T1000 (cell line): Measurements from ENCODE around the gene CNN2.

ENCODE experiments used
- DNase-seq: peaks from one replicate; lab custom pipeline; 2025; ENCODE audit warnings: mixed read lengths; lab: John Stamatoyannopoulos, UW

Gene CNN2

DNA sequence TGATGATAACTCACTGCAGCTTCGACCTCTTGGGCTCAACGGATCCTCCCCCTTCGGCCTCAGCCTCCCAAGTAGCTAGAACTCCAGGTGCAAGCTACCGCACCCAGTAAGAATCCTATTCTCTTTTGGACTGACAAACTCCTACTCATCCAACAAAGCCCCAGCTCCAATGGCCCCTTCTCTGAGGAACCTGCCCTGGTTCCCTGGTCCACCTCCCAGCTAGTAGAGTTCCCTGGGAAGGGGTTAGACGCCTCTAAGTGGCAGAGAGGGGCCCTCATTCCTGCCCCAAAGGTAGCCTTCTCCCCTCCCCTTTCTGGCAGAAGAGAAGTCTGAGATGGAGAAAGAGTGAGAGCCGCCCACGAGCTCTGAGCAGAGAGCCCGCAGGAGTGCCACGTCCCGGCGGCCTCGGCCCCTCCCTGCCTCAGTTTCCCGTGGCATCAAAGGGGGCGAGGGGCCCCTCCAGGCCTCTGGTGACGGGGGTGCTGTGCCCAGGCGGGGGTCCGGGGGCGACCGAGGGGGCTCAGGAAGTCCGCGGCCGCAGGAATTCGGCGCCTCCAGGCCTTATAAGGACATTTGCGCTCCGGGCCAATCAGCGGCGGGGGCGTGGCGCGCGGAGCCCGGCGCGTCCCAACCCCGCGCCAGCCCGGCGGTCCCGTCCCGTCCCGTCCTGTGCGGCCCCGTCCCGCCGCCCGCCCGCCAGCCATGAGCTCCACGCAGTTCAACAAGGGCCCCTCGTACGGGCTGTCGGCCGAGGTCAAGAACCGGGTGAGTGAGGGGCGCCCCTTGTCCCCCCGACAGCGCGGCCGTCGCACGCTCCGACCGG is at the start of gene CNN2:
CNN2 (plus strand) TSS at position 649 of the 823 bp plus-strand sequence; CDS start at position 703, 54 bp downstream.
- peak; percentile 68 for DNase-seq

DNA sequence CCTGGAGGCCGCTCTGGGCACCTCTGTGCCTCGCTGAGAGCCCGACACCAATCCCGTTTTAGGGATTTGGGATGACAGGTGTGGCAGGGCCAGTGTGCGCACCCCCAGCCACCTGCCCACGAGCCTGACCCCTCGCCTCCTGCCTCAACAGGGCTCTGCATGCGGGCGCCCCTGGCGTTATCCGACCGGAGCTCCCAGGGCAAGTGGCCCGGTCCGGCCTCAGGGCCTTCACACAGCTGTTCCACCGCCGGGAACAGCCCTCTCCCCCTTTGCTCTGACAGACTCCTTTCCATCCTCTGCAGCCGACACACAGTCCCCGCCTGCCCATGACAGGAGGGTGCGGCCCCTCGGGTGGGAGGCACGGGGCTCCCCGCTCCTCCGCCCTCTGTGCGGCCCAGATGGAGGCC is 49.3 kb upstream of the CNN2 start:
- DNase-seq = no peak

DNA sequence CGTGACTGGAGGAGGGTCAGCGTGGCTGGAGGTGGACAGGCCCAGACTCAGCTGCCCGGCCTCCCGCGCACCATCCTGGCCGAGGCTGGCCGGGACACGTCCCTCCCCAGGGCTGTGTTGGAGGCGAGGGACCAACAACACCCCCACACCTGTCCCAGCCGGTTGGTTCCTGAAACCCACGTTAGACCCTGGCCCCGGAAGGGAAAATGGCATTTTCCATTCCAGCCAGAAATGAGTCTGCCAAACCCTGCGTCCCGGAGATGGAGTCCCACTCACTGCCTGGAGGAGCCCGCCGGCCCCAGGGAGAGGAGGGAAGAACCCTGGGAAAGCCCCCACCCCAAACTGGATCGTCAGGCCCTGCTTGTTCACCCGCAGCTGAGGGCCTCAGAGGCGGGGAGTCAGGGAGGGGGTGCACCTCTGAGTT is 47.1 kb upstream of the CNN2 start:
- DNase-seq = no peak

- DNase-seq = no peak
These were observed 46.0 kb upstream of the CNN2 start for GRCh38 chr19:980133-980998.

DNA sequence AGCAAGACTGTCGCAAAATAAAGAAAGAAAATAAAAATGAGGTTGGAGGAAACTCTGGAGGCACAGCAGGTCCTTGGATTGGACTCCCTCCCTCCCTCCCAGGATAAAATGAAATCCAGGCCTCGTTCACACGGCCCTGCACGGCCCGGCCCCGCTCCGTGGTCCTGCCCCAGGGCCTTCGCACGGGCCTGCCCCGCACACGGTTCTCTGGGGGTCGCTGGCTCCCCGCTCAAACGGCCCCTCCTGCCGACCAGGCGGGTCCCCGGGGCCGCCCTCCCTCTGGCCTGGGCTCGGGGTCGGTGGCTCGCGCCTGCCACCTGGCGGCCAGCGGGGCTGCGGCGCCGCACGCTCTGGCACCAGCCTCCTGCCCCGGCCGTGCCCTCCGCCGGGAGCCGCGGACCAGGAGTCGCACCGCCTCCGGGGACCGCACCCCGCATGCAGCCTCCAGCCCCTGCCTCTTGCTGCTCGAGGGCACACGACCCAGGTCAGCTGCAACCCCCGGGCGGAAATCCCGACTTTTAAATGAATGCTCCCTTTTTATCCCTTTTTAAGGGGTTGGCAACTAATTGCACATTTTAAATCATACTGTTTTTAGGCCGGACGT is 43.7 kb upstream of the CNN2 start:
- DNase-seq = peak; percentile 83

GRCh38 chr19:984165-984967 is 42.0 kb upstream of the CNN2 start, which contains the start of gene WDR18:
Gene WDR18 (plus strand): TSS chr19:984345. CDS start chr19:984354, 9 bp downstream.
- DNase-seq = peak; percentile 88

DNA sequence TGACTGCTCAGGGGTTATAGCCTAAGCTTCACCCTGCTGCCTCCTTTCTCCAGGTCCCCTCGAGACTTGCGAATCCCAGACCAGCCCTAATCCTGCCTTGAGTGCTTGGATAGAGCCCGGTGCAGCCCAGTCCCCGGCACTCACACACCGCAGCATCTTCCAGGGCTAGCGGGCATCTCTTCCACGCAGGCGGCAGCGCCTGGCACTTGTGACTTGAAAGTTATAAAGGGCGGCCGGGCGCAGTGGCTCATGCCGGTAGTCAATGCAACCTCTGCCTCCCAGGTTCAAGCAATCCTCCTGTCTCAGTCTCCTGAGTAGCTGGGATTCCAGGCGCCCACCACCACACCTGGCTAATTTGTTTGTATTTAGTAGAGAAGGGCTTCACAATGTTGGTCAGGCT is 40.3 kb upstream of the CNN2 start:
- no peak for DNase-seq

DNA sequence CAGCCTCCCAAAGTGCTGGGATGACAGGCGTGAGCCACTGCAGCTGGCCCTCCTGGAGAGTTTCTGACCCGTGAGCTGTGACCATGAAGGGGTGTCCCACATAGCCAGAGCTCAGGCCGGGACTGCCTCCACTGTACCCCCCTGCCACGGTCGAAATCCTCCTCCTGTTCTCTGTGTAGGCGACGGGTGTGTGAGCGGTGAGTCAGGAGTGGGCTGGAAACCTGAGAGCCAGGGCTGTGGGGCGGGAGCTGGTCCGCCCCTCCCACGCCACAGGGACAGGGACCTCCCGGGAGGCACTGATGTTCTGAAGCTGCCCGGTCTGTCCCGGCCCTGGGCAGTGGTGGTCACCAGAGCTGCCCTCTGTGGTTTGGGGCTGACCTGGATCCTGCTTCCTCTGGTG is 38.3 kb upstream of the CNN2 start:
- no peak for DNase-seq

- no peak for DNase-seq
These were observed 37.9 kb upstream of the CNN2 start for GRCh38 chr19:988510-988909.

DNA sequence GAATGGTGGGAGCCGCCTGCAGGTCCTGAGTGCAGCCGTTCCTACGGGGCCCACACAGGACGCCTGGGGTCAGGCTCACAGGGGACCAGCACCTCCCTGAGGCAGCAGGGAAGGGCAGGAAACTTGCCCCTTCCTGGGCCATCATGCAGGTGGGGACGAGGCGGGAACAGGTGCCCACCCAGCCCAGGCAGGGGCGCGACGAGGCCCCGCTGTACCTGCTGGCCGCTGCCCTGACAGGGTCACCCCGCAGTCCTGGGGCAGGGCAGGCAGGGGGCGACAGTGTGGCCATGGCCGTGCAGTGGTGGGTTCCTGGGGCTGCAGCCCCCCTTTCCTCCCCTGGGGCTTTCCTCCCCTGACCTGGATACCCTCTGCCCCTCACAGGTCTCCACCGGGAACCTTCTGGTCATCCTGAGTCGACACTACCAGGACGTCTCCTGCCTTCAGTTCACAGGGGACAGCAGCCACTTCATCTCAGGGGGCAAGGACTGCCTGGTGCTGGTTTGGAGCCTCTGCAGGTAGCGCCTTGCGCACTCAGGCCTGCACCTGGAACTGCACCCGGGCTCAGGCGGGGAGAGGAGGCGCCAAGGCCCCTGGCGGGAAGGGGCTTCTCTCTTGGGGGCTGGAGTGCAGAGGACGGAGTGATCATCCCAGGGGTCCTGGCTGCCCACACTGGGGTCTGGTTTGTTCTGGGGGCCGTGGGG is 36.9 kb upstream of the CNN2 start:
- no peak for DNase-seq

DNA sequence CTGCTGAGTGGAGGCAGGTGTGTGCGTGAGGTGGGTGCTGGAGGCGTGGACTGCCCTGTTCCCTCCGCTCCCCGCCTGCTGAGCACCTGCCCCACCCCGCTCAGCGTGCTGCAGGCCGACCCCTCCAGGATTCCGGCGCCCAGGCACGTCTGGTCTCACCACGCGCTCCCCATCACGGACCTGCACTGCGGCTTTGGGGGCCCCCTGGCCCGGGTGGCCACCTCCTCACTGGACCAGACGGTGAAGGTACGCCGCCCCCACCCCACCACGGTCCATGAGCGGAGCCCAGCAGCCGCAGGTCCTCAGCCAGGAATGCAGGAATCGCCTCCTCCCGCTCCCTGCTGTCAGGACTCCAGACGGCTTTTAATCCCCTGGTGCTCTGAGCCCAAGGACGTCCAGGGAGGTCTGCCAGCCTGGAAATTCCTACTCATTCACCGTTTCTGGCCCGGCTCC is 36.3 kb upstream of the CNN2 start:
- no peak for DNase-seq

DNA sequence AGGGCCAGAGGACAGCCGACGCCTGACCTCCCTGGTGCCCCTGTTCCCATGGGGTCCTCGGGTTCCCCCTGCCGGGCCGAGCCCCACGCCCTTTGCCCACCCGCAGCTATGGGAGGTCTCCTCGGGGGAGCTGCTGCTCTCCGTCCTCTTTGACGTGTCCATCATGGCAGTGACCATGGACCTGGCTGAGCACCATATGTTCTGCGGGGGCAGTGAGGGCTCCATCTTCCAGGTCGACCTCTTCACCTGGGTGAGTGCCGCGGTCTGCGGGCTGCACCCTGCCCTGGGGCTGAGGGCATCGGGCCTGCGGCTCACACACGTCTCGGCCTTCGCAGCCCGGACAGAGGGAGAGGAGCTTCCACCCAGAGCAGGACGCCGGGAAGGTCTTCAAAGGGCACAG is 35.7 kb upstream of the CNN2 start:
- no peak for DNase-seq

GRCh38 chr19:991174-991931 is 35.1 kb upstream of the CNN2 start:
- peak; percentile 94 for DNase-seq

GRCh38 chr19:991932-992669 is 34.3 kb upstream of the CNN2 start:
- DNase-seq = no peak

DNA sequence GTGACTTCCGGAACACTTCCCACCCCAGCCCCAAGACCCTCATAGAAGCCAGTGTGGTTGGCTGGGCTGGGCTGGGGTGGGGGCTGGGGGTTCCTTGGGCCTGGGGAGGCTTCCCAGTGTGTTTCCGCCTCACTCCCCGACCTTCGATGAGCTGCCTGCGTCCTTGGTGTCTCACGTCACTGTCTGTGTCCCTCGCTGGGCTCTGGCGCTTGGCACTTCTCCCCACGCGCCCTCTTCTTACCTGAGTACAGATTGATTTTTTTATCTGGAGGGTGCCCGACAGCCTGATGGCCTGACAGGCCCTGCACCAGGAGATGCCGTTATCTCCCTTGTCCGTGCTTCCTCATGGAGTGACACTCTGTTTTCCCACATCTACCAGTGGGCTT is 33.7 kb upstream of the CNN2 start:
- DNase-seq = no peak

DNA sequence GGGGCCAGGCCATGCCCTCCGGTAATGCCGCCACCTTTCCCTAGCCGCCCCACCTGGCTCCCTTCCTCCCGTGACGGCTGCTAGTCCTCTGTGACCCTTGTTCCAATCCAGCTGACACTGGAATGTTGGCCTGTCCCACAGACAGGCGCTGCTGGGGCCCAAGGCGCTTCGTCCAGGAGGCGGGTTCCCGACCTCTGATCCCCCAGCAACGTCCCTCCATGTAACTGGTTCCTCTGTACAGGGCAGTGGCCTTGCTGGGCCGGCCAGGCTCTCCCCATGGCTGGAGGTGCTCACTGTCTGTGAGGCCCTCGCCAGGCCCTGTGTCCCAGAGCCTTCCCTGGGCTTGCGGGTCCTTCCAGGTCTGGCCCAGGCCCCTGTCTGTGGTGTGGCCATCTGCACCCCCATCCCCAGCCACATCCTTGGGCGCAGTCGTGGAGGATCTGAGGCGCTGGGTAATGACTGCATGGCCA is 33.0 kb upstream of the CNN2 start:
- DNase-seq = no peak

DNA sequence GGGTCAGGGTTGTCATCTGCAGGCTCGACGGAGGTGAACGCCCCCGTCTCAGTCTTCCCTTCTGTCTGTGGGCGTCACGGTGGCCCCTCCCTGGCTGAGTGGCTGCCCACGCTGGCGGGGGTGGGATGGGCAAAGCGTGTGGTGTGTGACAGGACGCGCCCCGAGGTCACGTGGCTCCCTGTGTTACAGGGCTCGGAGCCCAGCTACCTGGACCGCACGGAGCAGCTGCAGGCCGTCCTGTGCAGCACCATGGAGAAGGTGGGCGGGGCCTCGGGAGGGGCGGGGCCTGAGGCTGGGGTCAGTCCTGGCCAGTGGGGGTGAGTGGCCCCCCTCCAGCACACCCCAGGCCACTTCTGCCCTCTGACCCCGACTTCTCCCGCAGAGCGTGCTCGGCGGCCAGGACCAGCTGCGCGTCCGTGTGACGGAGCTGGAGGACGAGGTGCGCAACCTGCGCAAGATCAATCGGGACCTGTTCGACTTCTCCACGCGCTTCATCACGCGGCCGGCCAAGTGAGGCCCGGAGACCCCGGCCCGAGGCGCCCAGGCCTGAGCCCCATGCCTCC is 32.5 kb upstream of the CNN2 start:
- no peak for DNase-seq

GRCh38 chr19:994516-994915 is 31.9 kb upstream of the CNN2 start:
- no peak for DNase-seq
